Activated CD8-positive, alpha-beta memory T cell treated with anti-CD3 and anti-CD28 coated beads for 24 hours (primary cell): ENCODE results near the gene PKN3.
"Not testable (repeated sequence)": the region's sequence is repeated elsewhere in the genome, so short reads cannot be mapped to it uniquely, and the experiment has no call there.

ENCODE experiments used
- DNase-seq: peaks from one replicate; pipeline ENCODE4 v3.0.0-alpha.2; 2020

PKN3 gene

GRCh38 chr9:128702445-128702948, at the start of gene PKN3:
TSS of gene PKN3 (plus strand) at chr9:128702503. CDS start at chr9:128702916, 413 bp downstream.
- peak; percentile 97 for DNase-seq

GRCh38 chr9:128653908-128654307, 48.4 kb upstream of the PKN3 start:
- DNase-seq, result no peak

GRCh38 chr9:128654481-128654880, 47.8 kb upstream of the PKN3 start:
- no peak for DNase-seq

- DNase-seq, result peak; percentile 97
Observed at GRCh38 chr9:128656416-128657343, 45.6 kb upstream of the PKN3 start, which contains the start of gene DYNC2I2. TSS of gene DYNC2I2 (minus strand) at chr9:128656847. CDS start at chr9:128656726, 121 bp downstream.

GRCh38 chr9:128657344-128657704, 45.0 kb upstream of the PKN3 start:
- DNase-seq, result no peak

GRCh38 chr9:128657796-128658195, 44.5 kb upstream of the PKN3 start:
- DNase-seq, result no peak

GRCh38 chr9:128666481-128666941, 35.8 kb upstream of the PKN3 start:
- not testable (repeated sequence) for DNase-seq

GRCh38 chr9:128669786-128670185, 32.5 kb upstream of the PKN3 start:
- DNase-seq, result no peak

- DNase-seq, result no peak
Observed at GRCh38 chr9:128675382-128675781, 26.9 kb upstream of the PKN3 start.

- DNase-seq, result no peak
Observed at GRCh38 chr9:128677794-128678193, 24.5 kb upstream of the PKN3 start.

GRCh38 chr9:128683340-128684064, 18.8 kb upstream of the PKN3 start:
- DNase-seq, result peak; percentile 80

GRCh38 chr9:128684065-128684324, 18.3 kb upstream of the PKN3 start:
- no peak for DNase-seq

- DNase-seq, result peak; percentile 87
Observed at GRCh38 chr9:128684325-128685199, 17.7 kb upstream of the PKN3 start.

GRCh38 chr9:128685636-128686489, 16.4 kb upstream of the PKN3 start:
- peak; percentile 74 for DNase-seq

- no peak for DNase-seq
Observed at GRCh38 chr9:128687453-128687852, 14.8 kb upstream of the PKN3 start.

- peak; percentile 94 for DNase-seq
Observed at GRCh38 chr9:128688501-128689292, 13.6 kb upstream of the PKN3 start, which contains the start of gene SET. TSS of gene SET (plus strand) at chr9:128689222. CDS start at chr9:128689583, 361 bp downstream.

GRCh38 chr9:128689293-128689774, 13.0 kb upstream of the PKN3 start:
- no peak for DNase-seq

- peak; percentile 77 for DNase-seq
Observed at GRCh38 chr9:128689820-128690683, 12.3 kb upstream of the PKN3 start.

- no peak for DNase-seq
Observed at GRCh38 chr9:128690684-128691034, 11.6 kb upstream of the PKN3 start.

GRCh38 chr9:128693738-128694137, 8.6 kb upstream of the PKN3 start:
- not testable (repeated sequence) for DNase-seq
